ENCODE results near the gene RBM23. TPM values are rescaled to one million over a fixed set of nuclear protein-coding genes. Genes with fewer than 3 reads are reported as not detected.

The RBM23 gene
- total and polyA plus RNA-seq, 9 of the 15 experiments (the other 6 are each of a cell fraction or from before 2014, with no cell fraction given), result 46.0 to 102 (median 58.5) TPM

DNA sequence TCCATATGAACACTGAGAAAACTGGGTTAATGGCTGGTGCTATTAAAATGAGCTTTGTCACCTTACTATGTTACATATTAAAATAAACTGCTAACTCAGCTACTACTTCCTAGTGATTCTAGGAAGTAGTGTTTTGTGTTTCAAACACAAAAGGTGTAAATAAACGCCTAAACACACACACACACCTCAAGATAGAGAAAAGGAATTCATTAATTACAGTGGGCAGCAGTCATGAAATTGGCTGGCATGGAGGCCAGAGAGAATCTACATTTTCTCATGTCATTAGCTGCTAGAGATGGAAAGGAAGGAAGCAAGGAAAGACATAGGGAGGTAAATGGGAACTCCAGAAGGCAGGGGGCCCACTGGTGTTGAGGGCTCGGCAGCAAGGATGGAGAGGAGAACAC, 11.0 kb upstream of the RBM23 start (continued):
- TF ChIP-seq, protein P1, sequence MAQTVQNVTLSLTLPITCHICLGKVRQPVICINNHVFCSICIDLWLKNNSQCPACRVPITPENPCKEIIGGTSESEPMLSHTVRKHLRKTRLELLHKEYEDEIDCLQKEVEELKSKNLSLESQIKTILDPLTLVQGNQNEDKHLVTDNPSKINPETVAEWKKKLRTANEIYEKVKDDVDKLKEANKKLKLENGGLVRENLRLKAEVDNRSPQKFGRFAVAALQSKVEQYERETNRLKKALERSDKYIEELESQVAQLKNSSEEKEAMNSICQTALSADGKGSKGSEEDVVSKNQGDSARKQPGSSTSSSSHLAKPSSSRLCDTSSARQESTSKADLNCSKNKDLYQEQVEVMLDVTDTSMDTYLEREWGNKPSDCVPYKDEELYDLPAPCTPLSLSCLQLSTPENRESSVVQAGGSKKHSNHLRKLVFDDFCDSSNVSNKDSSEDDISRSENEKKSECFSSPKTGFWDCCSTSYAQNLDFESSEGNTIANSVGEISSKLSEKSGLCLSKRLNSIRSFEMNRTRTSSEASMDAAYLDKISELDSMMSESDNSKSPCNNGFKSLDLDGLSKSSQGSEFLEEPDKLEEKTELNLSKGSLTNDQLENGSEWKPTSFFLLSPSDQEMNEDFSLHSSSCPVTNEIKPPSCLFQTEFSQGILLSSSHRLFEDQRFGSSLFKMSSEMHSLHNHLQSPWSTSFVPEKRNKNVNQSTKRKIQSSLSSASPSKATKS (CRISPR knock-in tag; IDR thresholded peaks at IDR 0.05), result no peak
- TF ChIP-seq MAFF (IDR thresholded peaks at IDR 0.05; ENCODE audit: low read length), result peak; percentile 55; the same call in 1 of the 2 replicates
- TF ChIP-seq RAD51 (IDR thresholded peaks at IDR 0.05; ENCODE audit: borderline replicate concordance, low read depth), result no peak
- TF ChIP-seq HMGN3 (IDR thresholded peaks at IDR 0.05; ENCODE audit: borderline replicate concordance, extremely low read depth, insufficient read length, low read depth, low read length), result no peak
- no peak for TF ChIP-seq ZNF436 (CRISPR knock-in tag; IDR thresholded peaks at IDR 0.05)
- TF ChIP-seq MEIS2 (IDR thresholded peaks at IDR 0.05; ENCODE audit: partially characterized antibody), result no peak
- no peak for TF ChIP-seq U2AF2 (optimal IDR thresholded peaks at IDR 0.05; ENCODE audit: low read depth, low read length)
- TF ChIP-seq NEUROD1 (IDR thresholded peaks at IDR 0.05; ENCODE audit: borderline replicate concordance, low read depth, low read length, partially characterized antibody), result no peak
- peak; percentile 94 for TF ChIP-seq ZNF316 (IDR thresholded peaks at IDR 0.05)
- no peak for TF ChIP-seq ZC3H11A (IDR thresholded peaks at IDR 0.05; ENCODE audit: low read depth, low read length)
- no peak for TF ChIP-seq PML (IDR thresholded peaks at IDR 0.05; ENCODE audit: low read length)
- TF ChIP-seq, protein P2, sequence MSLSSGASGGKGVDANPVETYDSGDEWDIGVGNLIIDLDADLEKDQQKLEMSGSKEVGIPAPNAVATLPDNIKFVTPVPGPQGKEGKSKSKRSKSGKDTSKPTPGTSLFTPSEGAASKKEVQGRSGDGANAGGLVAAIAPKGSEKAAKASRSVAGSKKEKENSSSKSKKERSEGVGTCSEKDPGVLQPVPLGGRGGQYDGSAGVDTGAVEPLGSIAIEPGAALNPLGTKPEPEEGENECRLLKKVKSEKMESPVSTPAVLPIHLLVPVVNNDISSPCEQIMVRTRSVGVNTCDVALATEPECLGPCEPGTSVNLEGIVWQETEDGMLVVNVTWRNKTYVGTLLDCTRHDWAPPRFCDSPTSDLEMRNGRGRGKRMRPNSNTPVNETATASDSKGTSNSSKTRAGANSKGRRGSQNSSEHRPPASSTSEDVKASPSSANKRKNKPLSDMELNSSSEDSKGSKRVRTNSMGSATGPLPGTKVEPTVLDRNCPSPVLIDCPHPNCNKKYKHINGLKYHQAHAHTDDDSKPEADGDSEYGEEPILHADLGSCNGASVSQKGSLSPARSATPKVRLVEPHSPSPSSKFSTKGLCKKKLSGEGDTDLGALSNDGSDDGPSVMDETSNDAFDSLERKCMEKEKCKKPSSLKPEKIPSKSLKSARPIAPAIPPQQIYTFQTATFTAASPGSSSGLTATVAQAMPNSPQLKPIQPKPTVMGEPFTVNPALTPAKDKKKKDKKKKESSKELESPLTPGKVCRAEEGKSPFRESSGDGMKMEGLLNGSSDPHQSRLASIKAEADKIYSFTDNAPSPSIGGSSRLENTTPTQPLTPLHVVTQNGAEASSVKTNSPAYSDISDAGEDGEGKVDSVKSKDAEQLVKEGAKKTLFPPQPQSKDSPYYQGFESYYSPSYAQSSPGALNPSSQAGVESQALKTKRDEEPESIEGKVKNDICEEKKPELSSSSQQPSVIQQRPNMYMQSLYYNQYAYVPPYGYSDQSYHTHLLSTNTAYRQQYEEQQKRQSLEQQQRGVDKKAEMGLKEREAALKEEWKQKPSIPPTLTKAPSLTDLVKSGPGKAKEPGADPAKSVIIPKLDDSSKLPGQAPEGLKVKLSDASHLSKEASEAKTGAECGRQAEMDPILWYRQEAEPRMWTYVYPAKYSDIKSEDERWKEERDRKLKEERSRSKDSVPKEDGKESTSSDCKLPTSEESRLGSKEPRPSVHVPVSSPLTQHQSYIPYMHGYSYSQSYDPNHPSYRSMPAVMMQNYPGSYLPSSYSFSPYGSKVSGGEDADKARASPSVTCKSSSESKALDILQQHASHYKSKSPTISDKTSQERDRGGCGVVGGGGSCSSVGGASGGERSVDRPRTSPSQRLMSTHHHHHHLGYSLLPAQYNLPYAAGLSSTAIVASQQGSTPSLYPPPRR (CRISPR knock-in tag; IDR thresholded peaks at IDR 0.05; ENCODE audit: borderline replicate concordance), result no peak
- TF ChIP-seq CEBPG (CRISPR knock-in tag; IDR thresholded peaks at IDR 0.05), result no peak
- TF ChIP-seq CEBPG (tag; conservative IDR thresholded peaks at IDR 0.05 in 1 of 2, IDR thresholded peaks at IDR 0.05 in 1 of 2), result no peak; a peak in 1 of 4 replicates
- TF ChIP-seq ZNF146 (CRISPR knock-in tag; IDR thresholded peaks at IDR 0.05; ENCODE audit: unreplicated experiment), result no peak
- TF ChIP-seq GTF2E2 (tag; IDR thresholded peaks at IDR 0.05), result peak; percentile 82; the same call in 1 of the 2 replicates
- no peak for TF ChIP-seq DIDO1 (tag; IDR thresholded peaks at IDR 0.05; ENCODE audit: low read depth)
- peak; percentile 83 for TF ChIP-seq C11orf30 (IDR thresholded peaks at IDR 0.05; ENCODE audit: low read depth)
- peak; percentile 2; the same call in 1 of the 2 replicates for TF ChIP-seq LCOR (CRISPR knock-in tag; IDR thresholded peaks at IDR 0.05)
- TF ChIP-seq ZNF695 (CRISPR knock-in tag; IDR thresholded peaks at IDR 0.05), result no peak
- TF ChIP-seq POLR2H (tag; IDR thresholded peaks at IDR 0.05; ENCODE audit: low read depth), result 0 out of 2 replicates have a peak, but pooled peaks have one; percentile 98
- no peak for TF ChIP-seq EWSR1 (IDR thresholded peaks at IDR 0.05; ENCODE audit: borderline replicate concordance, low read depth, partially characterized antibody)
- no peak for TF ChIP-seq BRCA1 (IDR thresholded peaks at IDR 0.05)
- TF ChIP-seq BRCA1 (CRISPR knock-in tag; IDR thresholded peaks at IDR 0.05), result no peak
- 0 out of 2 replicates have a peak, but pooled peaks have one; percentile 35 for TF ChIP-seq GATAD2B (IDR thresholded peaks at IDR 0.05; ENCODE audit: borderline replicate concordance)

Measured in K562 (cell line).